Breast epithelium (tissue), 4 donors: Measurements from ENCODE around the gene CAPN2. TPM values are rescaled to one million over a fixed set of nuclear protein-coding genes. Genes with fewer than 3 reads are reported as not detected.

Experiments
- DNase-seq, 2 donors: peaks; one replicate each; pipeline ENCODE4 v3.0.0-alpha.2; 2019; ENCODE audit warnings: low spot score in 2 of 2
- H3K27ac ChIP-seq, 2 donors: fragments of 200-600 bp; sonication (generic) in 1 of 2; one replicate each; pipeline ENCODE4 v1.5.1; 2016 to 2019; ENCODE audit warnings: mild to moderate bottlenecking in 1 of 2
- H3K27me3 ChIP-seq, 2 donors: fragments of 200-600 bp; sonication (generic) in 1 of 2; one replicate each; pipeline versions ENCODE4 v1.5.1 to v1.6.0; 2017 to 2019; ENCODE audit warnings: control low read depth in 1 of 2, mild to moderate bottlenecking in 1 of 2
- H3K36me3 ChIP-seq: fragments of 200-600 bp; one replicate; pipeline ENCODE4 v1.5.1; 2019
- H3K4me1 ChIP-seq, 2 donors: fragments of 200-600 bp; sonication (generic); one replicate each; pipeline ENCODE4 v1.5.1; 2016 to 2019; ENCODE audit warnings: control low read depth in 1 of 2
- H3K4me3 ChIP-seq, 3 donors: fragments of 200-600 bp; sonication (generic); 1 replicate in 2 of 3; 2 replicates in 1 of 3; pipeline ENCODE4 v1.5.1; 2016 to 2019; ENCODE audit warnings: mild to moderate bottlenecking in 3 of 3, moderate library complexity in 2 of 3
- H3K9me3 ChIP-seq, 2 donors: fragments of 200-600 bp; sonication (generic) in 1 of 2; one replicate each; pipeline ENCODE4 v1.5.1; 2016 to 2019; ENCODE audit warnings: control low read depth in 1 of 2
- CTCF ChIP-seq, 3 donors: fragments of 450-650 bp; IDR thresholded peaks; one replicate each; pipeline ENCODE4 v1.5.1; 2016 to 2017; ENCODE audit warnings: antibody characterized with exemption in 3 of 3, mild to moderate bottlenecking in 3 of 3, moderate library complexity in 3 of 3
- POLR2A ChIP-seq: fragments of 450-650 bp; IDR thresholded peaks from one replicate; pipeline ENCODE4 v1.6.1; 2016; ENCODE audit warnings: antibody characterized with exemption, mild to moderate bottlenecking, moderate library complexity
- POLR2AphosphoS5 ChIP-seq, 3 donors: sonication (generic); formaldehyde crosslinking; IDR thresholded peaks; one replicate each; pipeline ENCODE4 v1.6.1; 2017; ENCODE audit warnings: antibody characterized with exemption in 3 of 3
- intact Hi-C: fragments of 100-400 bp; cut with DNase I; formaldehyde crosslinking; loops from one replicate; pipeline ENCODE4 v1.15.1; 2023; ENCODE audit warnings: low total_unique reads
- total RNA-seq, 3 donors: library from RNA; depleted of rRNA; stranded (reverse); fragments of >200 nt; gene quantifications; one replicate each; pipeline ENCODE4 v1.1.0, GENCODE V29; 2016

The CAPN2 gene
- total RNA-seq, 3 donors from 2014 or later = 162 to 192 (median 164) TPM

- Histone ChIP-seq H3K27ac (peak overlapping the region; percentile 94 to 98), H3K9me3 (no peaks in the 10 kb centered on the region), H3K36me3 (no peaks in the 10 kb centered on the region), H3K27me3 (no peaks in the 10 kb centered on the region), H3K4me1 (peaks cover 0 to 18% of the 10 kb centered on the region in 2 donors), H3K4me3 (peak overlapping the region; percentile 54 to 99 (median 84))
- TF ChIP-seq CTCF (IDR thresholded peaks at IDR 0.05) (no peak), POLR2A (no peak), POLR2AphosphoS5 (IDR thresholded peaks at IDR 0.05) (no peak)
- intact Hi-C loops = no loop called here
- DNase-seq = no peak
Observed at GRCh38 chr1:223713546-223714420, 1.4 kb downstream of the CAPN2 start.

- TF ChIP-seq POLR2AphosphoS5 (IDR thresholded peaks at IDR 0.05) (no peak), POLR2A (no peak), CTCF (IDR thresholded peaks at IDR 0.05) (no peak)
- Histone ChIP-seq H3K27ac (peak overlapping the region; percentile 94 to 98), H3K4me1 (peaks cover 0 to 18% of the 10 kb centered on the region in 2 donors), H3K36me3 (no peaks in the 10 kb centered on the region), H3K27me3 (no peaks in the 10 kb centered on the region), H3K9me3 (no peaks in the 10 kb centered on the region), H3K4me3 (peak overlapping the region in 1 of 3 donors; percentile 99)
- intact Hi-C loops = no loop called here
- no peak for DNase-seq
Observed at GRCh38 chr1:223714421-223714724, 2.0 kb downstream of the CAPN2 start.

GRCh38 chr1:223714849-223715603 is 2.7 kb downstream of the CAPN2 start:
- peaks cover 0 to 18% of the 10 kb centered on the region in 2 donors for H3K4me1 ChIP-seq

GRCh38 chr1:223715604-223716172 is 3.3 kb downstream of the CAPN2 start:
- Histone ChIP-seq H3K9me3 (no peaks in the 10 kb centered on the region), H3K27ac (peak overlapping the region; percentile 87 to 93), H3K27me3 (no peaks in the 10 kb centered on the region), H3K4me1 (peaks cover 3 to 22% of the 10 kb centered on the region in 2 donors), H3K36me3 (no peaks in the 10 kb centered on the region), H3K4me3 (peak overlapping the region in 2 of 3 donors; percentile 1 to 17)
- intact Hi-C loops = no loop called here
- no peak for TF ChIP-seq CTCF (IDR thresholded peaks at IDR 0.05)
- TF ChIP-seq POLR2A = no peak
- TF ChIP-seq POLR2AphosphoS5 (IDR thresholded peaks at IDR 0.05) = no peak
- no peak for DNase-seq

More at GRCh38 chr1:223714849-223715603, 2.7 kb downstream of the CAPN2 start:
- no peaks in the 10 kb centered on the region for H3K27me3 ChIP-seq
- H3K27ac ChIP-seq = peak overlapping the region; percentile 87 to 93
- peak overlapping the region; percentile 1 to 17 (median 1) for H3K4me3 ChIP-seq
- no peaks in the 10 kb centered on the region for H3K36me3 ChIP-seq
- H3K9me3 ChIP-seq = no peaks in the 10 kb centered on the region
- no peak for DNase-seq
- intact Hi-C loops = no loop called here
- TF ChIP-seq POLR2A = no peak
- no peak for TF ChIP-seq CTCF (IDR thresholded peaks at IDR 0.05)
- TF ChIP-seq POLR2AphosphoS5 (IDR thresholded peaks at IDR 0.05) = no peak
